GM18861 (cell line): ENCODE results near the gene YWHAQ.
"Not testable (repeated sequence)": the region's sequence is repeated elsewhere in the genome, so short reads cannot be mapped to it uniquely, and the experiment has no call there.

Experiments
- ATAC-seq: cut with Tn5 transposase; IDR thresholded peaks from one replicate; pipeline ENCODE4 v1.9.1; 2021; ENCODE audit not compliant: unreplicated experiment

YWHAQ gene

GRCh38 chr2:9552219-9553178 is 78.3 kb downstream of the YWHAQ start:
- ATAC-seq: no peak

- not testable (repeated sequence) for ATAC-seq
Observed at GRCh38 chr2:9550859-9551391, 79.9 kb downstream of the YWHAQ start.

- ATAC-seq: peak; percentile 25
Observed at GRCh38 chr2:9549420-9549819, 81.4 kb downstream of the YWHAQ start.

- peak; percentile 59 for ATAC-seq
Observed at GRCh38 chr2:9548506-9548905, 82.3 kb downstream of the YWHAQ start.

GRCh38 chr2:9547262-9547991 is 83.4 kb downstream of the YWHAQ start:
- no peak for ATAC-seq

- ATAC-seq: no peak
Observed at GRCh38 chr2:9545502-9545901, 85.3 kb downstream of the YWHAQ start.

- ATAC-seq: no peak
Observed at GRCh38 chr2:9543557-9543956, 87.2 kb downstream of the YWHAQ start.

- ATAC-seq: no peak
Observed at GRCh38 chr2:9539531-9539930, 91.3 kb downstream of the YWHAQ start.

- ATAC-seq: no peak
Observed at GRCh38 chr2:9538000-9538507, 92.7 kb downstream of the YWHAQ start.

- ATAC-seq: no peak
Observed at GRCh38 chr2:9536504-9536903, 94.3 kb downstream of the YWHAQ start.

GRCh38 chr2:9535177-9535576 is 95.6 kb downstream of the YWHAQ start:
- ATAC-seq: no peak
